COR-L47 (cell line): ENCODE measurements around the gene PBXIP1.

Experiments used
- DNase-seq: peaks from one replicate; lab custom pipeline; 2025; lab: John Stamatoyannopoulos, UW

Gene PBXIP1

GRCh38 chr1:154956544-154956941 is 644 bp upstream of the PBXIP1 start:
- no peak for DNase-seq

GRCh38 chr1:154955039-154955717 is 721 bp downstream of the PBXIP1 start:
- peak; percentile 71 for DNase-seq

- no peak for DNase-seq
These were observed 1.4 kb downstream of the PBXIP1 start for GRCh38 chr1:154954541-154954940.

- DNase-seq = no peak
These were observed 2.3 kb downstream of the PBXIP1 start for GRCh38 chr1:154953611-154954038.

DNA sequence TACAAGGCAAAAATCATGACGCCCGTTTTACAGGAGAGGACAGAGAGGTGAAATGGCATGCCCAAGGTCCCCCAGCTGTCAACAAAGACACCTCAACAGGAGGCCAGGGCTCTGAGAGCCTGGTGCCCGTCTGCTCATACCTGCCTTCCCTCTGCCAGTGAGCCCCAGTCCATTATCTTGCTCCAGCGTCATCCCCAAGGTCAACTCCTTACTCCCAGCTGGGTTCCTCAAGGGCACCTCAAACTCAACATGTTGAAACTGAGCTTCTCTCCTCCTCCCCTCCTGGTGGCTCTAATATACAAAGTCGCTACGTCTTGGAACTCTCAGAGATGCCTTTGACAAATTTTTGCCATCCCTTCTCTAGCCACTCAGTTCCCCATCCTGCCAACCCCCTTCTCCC is 3.2 kb downstream of the PBXIP1 start:
- DNase-seq = no peak

- no peak for DNase-seq
These were observed 3.8 kb downstream of the PBXIP1 start for GRCh38 chr1:154951901-154952657.

DNA sequence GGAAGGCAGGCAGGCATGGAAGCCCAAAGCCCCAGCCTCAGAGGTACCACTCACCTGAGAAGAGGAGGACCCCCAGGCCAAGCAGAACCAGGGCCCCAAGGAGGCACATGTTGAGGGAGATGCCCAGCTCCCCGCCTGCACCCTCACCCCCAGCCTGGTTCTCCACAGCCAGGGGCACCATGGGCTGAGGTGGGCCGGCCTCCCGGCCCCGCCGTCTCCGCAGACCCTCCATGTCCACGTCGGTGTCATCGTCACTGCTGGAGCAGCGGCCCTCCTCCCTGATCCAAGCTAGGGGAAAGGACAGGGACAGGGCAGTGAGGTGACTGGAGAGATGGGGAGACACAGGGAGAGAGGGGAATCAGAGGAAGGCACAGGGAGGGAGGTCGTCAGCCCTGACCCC is 7.8 kb downstream of the PBXIP1 start:
- no peak for DNase-seq

DNA sequence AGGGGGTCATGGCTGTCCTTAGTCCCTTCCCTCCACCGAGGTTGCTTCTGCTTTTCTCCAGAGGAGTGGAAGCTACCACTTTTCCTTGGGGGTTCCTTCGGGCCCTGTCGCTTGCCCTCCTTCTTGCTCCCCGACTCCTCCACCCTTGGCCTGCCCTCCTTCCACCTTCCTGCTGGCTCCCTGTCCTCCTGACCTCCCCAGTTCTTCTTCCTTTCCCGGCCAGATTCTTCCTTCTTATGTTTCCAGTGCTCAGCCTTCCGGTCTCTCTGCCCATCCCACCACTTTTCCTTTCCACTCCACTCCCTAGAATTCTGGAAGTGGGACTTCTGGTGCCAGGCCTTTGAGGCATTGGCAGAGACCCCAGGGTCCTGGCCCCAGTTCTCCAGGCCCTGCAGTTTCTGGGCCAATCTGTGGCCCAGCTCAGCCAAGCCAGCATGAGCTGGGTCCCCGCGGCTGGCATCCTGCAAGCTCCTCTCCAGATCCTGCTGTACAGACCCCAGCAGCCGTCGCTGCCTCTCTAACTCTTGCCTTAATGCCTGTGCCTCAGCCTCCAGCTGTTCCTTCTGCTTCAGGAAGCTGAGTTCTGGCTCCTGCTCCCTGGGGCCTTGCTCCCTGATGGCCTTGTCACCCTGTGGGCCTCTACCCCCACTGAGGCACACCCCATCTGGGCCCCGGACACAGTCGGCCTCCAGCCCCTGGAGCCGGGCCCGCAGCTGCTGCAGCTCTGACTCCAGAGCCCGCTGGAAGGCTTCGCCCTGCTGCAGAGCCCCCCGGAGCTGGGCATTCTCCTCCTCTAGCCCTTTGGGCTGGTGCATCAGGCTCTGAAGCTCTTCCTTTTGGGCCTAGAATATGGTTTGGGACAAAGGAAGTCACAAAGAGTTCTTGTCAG is 9.7 kb downstream of the PBXIP1 start:
- DNase-seq = no peak

- DNase-seq = no peak
These were observed 10.5 kb downstream of the PBXIP1 start for GRCh38 chr1:154945160-154945961.

GRCh38 chr1:154944401-154945159 is 11.3 kb downstream of the PBXIP1 start:
- no peak for DNase-seq

DNA sequence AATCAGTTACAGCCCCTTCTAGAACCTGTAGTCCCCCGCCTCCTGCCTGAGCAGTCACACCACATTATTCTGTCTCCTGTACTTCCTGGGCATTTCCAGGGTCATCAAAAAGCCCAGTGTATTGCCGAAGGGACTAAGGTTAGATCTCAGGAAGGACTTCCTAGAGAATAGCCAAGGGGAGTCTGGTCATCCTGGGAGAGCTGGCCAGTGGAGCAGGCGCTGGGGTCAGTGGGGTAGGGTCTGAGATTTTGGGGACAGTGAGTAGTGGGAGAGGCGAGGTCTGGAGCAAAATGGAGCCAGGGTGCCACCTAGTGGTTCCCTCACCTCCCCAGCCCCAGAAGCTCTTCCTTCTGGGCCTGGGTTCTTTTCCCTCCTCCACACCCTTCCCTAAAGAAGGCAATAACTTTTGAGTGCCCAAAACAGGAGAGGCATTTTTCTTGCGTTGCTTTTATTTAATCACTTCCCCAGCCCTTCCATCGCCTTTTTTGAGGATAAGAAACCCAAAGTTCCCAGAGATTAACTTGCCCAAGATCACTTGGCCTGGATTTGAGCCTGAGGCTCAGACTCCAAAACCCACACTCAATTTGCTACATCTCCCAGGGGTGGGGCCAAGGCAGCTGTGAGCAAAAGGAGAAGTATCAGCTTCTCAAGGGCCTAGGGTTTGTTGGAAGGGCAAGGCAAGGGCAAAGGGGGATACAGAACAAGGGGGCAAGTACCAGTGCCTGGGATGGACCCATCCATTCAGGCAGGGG is 12.1 kb downstream of the PBXIP1 start:
- DNase-seq = peak; percentile 27

- no peak for DNase-seq
These were observed 14.4 kb downstream of the PBXIP1 start for GRCh38 chr1:154941333-154942013.

DNA sequence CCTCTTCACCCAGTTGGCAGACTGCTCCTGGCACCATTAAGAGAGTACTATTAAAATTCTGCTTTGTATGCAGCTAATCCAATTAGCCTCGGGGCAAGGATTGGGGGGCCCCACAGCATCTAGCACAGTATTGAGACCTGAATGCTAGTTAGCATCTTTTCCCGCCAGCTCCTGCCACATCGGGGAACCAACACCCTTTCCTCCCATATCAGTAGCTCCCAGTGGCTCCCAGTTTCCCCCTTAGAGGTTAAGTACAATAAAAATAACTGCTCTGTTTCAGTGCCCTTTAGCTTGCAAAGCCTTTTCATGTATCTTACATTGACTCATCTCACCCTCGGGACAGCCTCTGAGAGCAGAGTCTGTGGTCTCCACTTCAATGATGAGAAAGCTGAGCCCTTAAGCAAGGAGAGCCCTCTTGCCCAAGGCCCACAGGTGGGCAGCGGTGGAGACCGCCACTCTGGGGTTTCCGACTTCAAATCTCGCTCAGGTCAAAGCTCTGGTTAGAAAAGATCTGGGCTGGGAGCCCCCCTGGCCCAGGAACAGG is 15.2 kb downstream of the PBXIP1 start:
- DNase-seq = no peak

GRCh38 chr1:154940213-154940560 is 15.7 kb downstream of the PBXIP1 start:
- DNase-seq = no peak

DNA sequence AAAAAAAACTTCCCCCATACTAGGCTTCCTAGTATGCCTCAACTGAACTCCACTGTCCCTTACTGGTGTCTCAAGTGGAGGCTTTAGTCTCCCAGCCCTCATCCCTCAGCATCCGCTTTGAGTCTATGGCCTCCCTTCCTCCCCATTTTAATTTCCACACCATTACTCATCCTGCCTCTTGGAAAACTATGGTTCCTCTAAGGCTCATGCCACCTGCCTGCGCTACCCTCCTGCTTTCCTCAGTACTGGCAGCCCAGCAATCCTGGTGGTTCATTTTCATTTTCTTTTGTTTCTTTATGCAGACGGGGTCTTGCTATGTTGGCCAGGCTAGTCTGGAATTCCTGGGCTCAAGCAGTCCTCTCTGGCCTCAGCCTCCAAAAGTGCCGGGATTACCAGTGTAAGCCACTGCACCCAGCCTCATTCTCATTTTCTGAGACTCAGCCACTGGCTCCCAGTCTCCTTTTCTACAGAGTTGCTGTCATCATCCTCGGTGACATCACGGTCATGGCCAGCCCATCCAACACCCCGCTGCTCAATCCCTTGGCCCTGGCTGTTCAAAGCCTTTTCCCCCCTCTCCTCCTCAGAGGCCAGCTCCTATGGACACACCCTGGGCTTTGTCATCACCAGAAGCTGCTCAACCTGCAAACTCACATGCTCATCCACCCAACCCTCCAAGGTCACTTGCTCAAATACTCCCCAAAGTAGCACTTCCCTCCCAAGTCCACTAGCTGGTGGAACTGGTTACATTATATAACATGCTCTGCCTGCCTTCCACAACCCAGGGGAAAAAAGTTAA is 17.1 kb downstream of the PBXIP1 start:
- DNase-seq = no peak

- DNase-seq = no peak
These were observed 17.9 kb downstream of the PBXIP1 start for GRCh38 chr1:154937988-154938386.

DNA sequence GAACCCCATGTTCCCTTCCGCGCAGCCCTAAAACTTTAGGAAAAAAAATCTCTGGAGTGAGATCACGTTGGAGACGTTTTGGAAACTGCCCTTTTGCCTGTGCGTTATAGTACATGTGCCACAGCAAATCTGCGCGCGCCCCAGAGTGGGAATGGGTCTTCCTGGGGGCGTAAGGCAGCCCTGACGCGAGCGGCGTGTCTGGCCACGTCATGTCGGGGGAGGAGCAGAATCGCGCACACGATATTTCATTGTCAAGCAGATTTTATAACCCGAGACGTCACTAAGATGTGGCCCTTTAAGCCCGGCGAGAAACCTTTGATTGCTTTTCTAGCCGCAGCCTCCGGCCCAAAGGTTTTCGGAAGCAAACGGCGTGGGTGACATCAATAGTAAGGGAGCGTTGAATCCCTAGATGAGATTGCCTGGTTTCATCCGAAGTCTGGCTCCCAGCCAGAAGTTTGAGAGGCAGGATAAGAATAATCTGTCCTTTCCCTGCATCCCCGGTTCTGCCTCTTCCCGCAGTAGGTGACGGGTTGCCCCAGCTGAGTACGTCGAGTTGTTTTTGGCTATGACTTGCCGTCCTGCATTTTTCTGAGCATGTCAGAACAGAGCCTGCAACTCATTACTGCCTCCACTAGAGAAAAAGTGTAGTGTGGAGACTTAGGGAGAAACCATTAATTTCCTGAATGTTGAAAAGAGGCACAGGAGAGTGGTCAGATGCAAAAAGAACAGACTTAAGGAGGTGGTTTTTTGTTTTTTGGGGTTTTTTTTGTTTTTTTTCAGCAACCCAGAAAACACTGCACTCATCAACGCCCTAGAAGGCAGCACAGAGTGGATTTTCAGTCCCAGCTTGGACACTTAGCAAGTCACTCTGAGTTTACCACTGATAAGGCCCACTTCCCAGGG is 18.6 kb downstream of the PBXIP1 start:
- peak; percentile 87 for DNase-seq
